ENCODE measurements around the gene ABCA3. TPM values are rescaled to one million over a fixed set of nuclear protein-coding genes. Genes with fewer than 3 reads are reported as not detected.
A peak's percentile ranks its signal among the peaks of the same experiment; 100 is the strongest.

ABCA3 gene
- total RNA-seq, 1 donor, result 1.4 TPM

DNA sequence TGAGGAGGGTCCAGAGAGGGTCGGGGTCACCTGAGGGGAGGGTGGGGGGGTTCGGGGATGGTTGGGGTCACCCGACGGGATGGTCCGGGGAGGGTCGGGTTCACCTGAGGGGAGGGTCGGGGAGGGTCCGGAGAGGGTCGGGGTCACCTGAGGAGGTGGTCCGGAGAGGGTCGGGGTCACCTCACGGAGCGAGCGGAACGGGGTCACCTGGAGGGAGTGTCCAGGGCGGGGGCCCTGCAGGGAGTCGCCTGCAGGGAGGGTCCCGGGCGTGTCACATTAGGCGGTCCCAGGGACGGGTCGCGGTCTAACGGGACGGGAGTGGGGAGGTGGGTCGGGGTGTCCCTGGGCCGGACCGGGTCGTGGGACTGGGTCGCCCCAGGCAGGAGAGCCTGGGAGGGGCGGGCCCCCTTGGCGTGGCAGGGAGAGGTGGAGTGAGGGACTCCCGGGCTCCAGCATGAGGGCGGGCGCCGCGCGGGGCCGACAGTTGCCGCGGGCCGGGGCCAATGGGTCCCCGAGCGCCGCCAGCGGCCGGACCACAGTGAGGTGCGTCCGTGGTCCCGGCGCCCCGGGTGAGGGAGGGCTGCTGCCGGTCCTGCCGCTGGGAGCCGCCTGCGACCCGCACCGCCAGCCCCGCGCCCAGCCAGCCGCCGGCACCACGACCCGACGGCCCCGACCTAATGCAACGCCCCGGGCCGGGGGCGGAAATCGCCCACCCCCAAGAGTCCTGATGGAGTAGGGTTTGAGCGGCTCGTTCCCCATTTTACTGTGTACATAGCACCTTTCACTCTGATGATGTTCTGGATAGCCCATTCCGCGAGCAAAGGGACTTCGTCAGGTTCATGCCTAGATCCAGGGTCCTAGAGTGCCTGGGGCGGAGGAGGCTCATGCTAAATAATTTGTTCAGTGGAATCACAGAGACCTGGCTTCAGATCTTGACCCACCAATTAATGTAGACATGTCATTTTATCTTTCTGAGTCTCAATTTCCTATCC, 1.2 kb upstream of the ABCA3 start:
- Histone ChIP-seq H3K4me3 (ENCODE audit: insufficient read depth, low read length) (no peak overlapping the region), H3K4me2 (ENCODE audit: insufficient read depth, low read length) (no peak overlapping the region), H2AFZ (ENCODE audit: low read length) (no peak overlapping the region), H3K79me2 (ENCODE audit: insufficient read depth, low read length) (no peaks in the 10 kb centered on the region), H3K36me3 (ENCODE audit: insufficient read depth, low read length) (no peaks in the 10 kb centered on the region), H3K27ac (ENCODE audit: low read depth, low read length) (no peak overlapping the region), H3K4me1 (ENCODE audit: insufficient read depth, low read length) (peaks cover 5% of the 10 kb centered on the region), H3K27me3 (ENCODE audit: insufficient read depth, low read length) (peaks cover 55% of the 10 kb centered on the region), H3K9me3 (ENCODE audit: low read depth, low read length) (no peaks in the 10 kb centered on the region), H4K20me1 (ENCODE audit: insufficient read depth, low read length) (no peaks in the 10 kb centered on the region)
- DNase-seq (ENCODE audit: insufficient read length, low spot score, missing footprints), result peak; percentile 56
- TF ChIP-seq, protein P1, sequence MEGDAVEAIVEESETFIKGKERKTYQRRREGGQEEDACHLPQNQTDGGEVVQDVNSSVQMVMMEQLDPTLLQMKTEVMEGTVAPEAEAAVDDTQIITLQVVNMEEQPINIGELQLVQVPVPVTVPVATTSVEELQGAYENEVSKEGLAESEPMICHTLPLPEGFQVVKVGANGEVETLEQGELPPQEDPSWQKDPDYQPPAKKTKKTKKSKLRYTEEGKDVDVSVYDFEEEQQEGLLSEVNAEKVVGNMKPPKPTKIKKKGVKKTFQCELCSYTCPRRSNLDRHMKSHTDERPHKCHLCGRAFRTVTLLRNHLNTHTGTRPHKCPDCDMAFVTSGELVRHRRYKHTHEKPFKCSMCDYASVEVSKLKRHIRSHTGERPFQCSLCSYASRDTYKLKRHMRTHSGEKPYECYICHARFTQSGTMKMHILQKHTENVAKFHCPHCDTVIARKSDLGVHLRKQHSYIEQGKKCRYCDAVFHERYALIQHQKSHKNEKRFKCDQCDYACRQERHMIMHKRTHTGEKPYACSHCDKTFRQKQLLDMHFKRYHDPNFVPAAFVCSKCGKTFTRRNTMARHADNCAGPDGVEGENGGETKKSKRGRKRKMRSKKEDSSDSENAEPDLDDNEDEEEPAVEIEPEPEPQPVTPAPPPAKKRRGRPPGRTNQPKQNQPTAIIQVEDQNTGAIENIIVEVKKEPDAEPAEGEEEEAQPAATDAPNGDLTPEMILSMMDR (IDR thresholded peaks at IDR 0.05; ENCODE audit: extremely low read depth, low read depth, low read length), result no peak

- H3K4me3 ChIP-seq (ENCODE audit: insufficient read depth, low read length), result peak overlapping the region; percentile 67
- H4K20me1 ChIP-seq (ENCODE audit: insufficient read depth, low read length), result no peaks in the 10 kb centered on the region
- no peaks in the 10 kb centered on the region for H3K36me3 ChIP-seq (ENCODE audit: insufficient read depth, low read length)
- peak overlapping the region; percentile 76 for H2AFZ ChIP-seq (ENCODE audit: low read length)
- no peaks in the 10 kb centered on the region for H3K79me2 ChIP-seq (ENCODE audit: insufficient read depth, low read length)
- H3K4me1 ChIP-seq (ENCODE audit: insufficient read depth, low read length), result peaks cover 5% of the 10 kb centered on the region
- H3K4me2 ChIP-seq (ENCODE audit: insufficient read depth, low read length), result peak overlapping the region; percentile 80
- no peaks in the 10 kb centered on the region for H3K9me3 ChIP-seq (ENCODE audit: low read depth, low read length)
- TF ChIP-seq, protein P1 (IDR thresholded peaks at IDR 0.05; ENCODE audit: extremely low read depth, low read depth, low read length), result no peak
- peaks cover 61% of the 10 kb centered on the region for H3K27me3 ChIP-seq (ENCODE audit: insufficient read depth, low read length)
- H3K27ac ChIP-seq (ENCODE audit: low read depth, low read length), result no peak overlapping the region
- peak; percentile 68 for DNase-seq (ENCODE audit: insufficient read length, low spot score, missing footprints)
Measured at GRCh38 chr16:2339521-2340484, 725 bp downstream of the ABCA3 start.

- no peaks in the 10 kb centered on the region for H4K20me1 ChIP-seq (ENCODE audit: insufficient read depth, low read length)
- H3K9me3 ChIP-seq (ENCODE audit: low read depth, low read length), result no peaks in the 10 kb centered on the region
- no peak overlapping the region for H3K4me3 ChIP-seq (ENCODE audit: insufficient read depth, low read length)
- H3K4me1 ChIP-seq (ENCODE audit: insufficient read depth, low read length), result peaks cover 5% of the 10 kb centered on the region
- H3K4me2 ChIP-seq (ENCODE audit: insufficient read depth, low read length), result no peak overlapping the region
- no peak overlapping the region for H2AFZ ChIP-seq (ENCODE audit: low read length)
- DNase-seq (ENCODE audit: insufficient read length, low spot score, missing footprints), result peak; percentile 64
- H3K36me3 ChIP-seq (ENCODE audit: insufficient read depth, low read length), result no peaks in the 10 kb centered on the region
- no peaks in the 10 kb centered on the region for H3K79me2 ChIP-seq (ENCODE audit: insufficient read depth, low read length)
- peaks cover 50% of the 10 kb centered on the region for H3K27me3 ChIP-seq (ENCODE audit: insufficient read depth, low read length)
- no peak overlapping the region for H3K27ac ChIP-seq (ENCODE audit: low read depth, low read length)
- TF ChIP-seq, protein P1 (IDR thresholded peaks at IDR 0.05; ENCODE audit: extremely low read depth, low read depth, low read length), result no peak
Measured at GRCh38 chr16:2337431-2338296, 2.9 kb downstream of the ABCA3 start.
